ENCODE data around the gene JTB.

GRCh38 chr1:153929981-153930948 is 47.2 kb downstream of the JTB start:
- no peak for TF ChIP-seq CTCF (IDR thresholded peaks at IDR 0.05)
- no peak for TF ChIP-seq EZH2 (IDR thresholded peaks at IDR 0.05)
- no peak for TF ChIP-seq EZH2phosphoT487 (IDR thresholded peaks at IDR 0.05)
